Measurements from ENCODE around the gene NFATC2. TPM values are rescaled to one million over a fixed set of nuclear protein-coding genes. Genes with fewer than 3 reads are reported as not detected.

NFATC2 gene
- total and polyA plus RNA-seq, 8 donors, result 1.5 to 8.3 (median 4.3) TPM

- H3K27ac ChIP-seq, result no peak overlapping the region
- FAIRE-seq, result no peak
- ATAC-seq, result peak; percentile 58 to 74 (median 61)
- H3K36me3 ChIP-seq, result no peaks in the 10 kb centered on the region
- DNase-seq, result peak in 5 of 6 donors; percentile 31 to 58 (median 41)
- intact Hi-C loops (cut with DNase I), result no loop called here
- peak overlapping the region in 1 of 4 donors; percentile 29 for H3K4me3 ChIP-seq
- WGBS, 2 donors, result 31% methylated on average over 15 of the region's 15 CpGs
- H3K4me1 ChIP-seq, result peaks cover 7 to 31% (median 23%) of the 10 kb centered on the region in 3 donors
- TF ChIP-seq CTCF (IDR thresholded peaks at IDR 0.05), result no peak
- peaks cover 0 to 10% (median 2%) of the 10 kb centered on the region in 4 donors for H3K27me3 ChIP-seq
- no peaks in the 10 kb centered on the region for H3K9me3 ChIP-seq
Measured at GRCh38 chr20:51563486-51564332, 21.2 kb upstream of the NFATC2 start.

- no peaks in the 10 kb centered on the region for H3K36me3 ChIP-seq
- no peak for TF ChIP-seq CTCF (IDR thresholded peaks at IDR 0.05)
- FAIRE-seq (no peak), ATAC-seq (peak in 2 of 4 donors; percentile 3 to 7), DNase-seq (peak in 3 of 6 donors; percentile 30 to 71 (median 55))
- no peaks in the 10 kb centered on the region for H3K9me3 ChIP-seq
- H3K27me3 ChIP-seq, result peaks cover 0 to 10% (median 2%) of the 10 kb centered on the region in 4 donors
- intact Hi-C loops (cut with DNase I), result no loop called here
- H3K4me3 ChIP-seq, result peak overlapping the region in 2 of 4 donors; percentile 29 to 47
- peaks cover 7 to 31% (median 23%) of the 10 kb centered on the region in 3 donors for H3K4me1 ChIP-seq
- WGBS, 2 donors, result 2 to 3% methylated on average over 9 of the region's 9 CpGs
- H3K27ac ChIP-seq, result peak overlapping the region in 2 of 4 donors; percentile 48 to 57
Measured at GRCh38 chr20:51563174-51563485, 20.6 kb upstream of the NFATC2 start.

- H3K4me1 ChIP-seq, result peaks cover 7 to 31% (median 23%) of the 10 kb centered on the region in 3 donors
- peak overlapping the region in 3 of 4 donors; percentile 4 to 47 (median 29) for H3K4me3 ChIP-seq
- DNase-seq, result peak; percentile 64 to 78 (median 72)
- no peak for TF ChIP-seq CTCF (IDR thresholded peaks at IDR 0.05)
- FAIRE-seq, result no peak
- 0 to 1% methylated on average over 66 to 76 of the region's 76 CpGs for WGBS, 2 donors
- intact Hi-C loops (cut with DNase I), result no loop called here
- H3K27ac ChIP-seq, result peak overlapping the region in 2 of 4 donors; percentile 48 to 57
- ATAC-seq, result peak; percentile 77 to 84 (median 78)
- peaks cover 0 to 10% (median 2%) of the 10 kb centered on the region in 4 donors for H3K27me3 ChIP-seq
- H3K9me3 ChIP-seq, result no peaks in the 10 kb centered on the region
- no peaks in the 10 kb centered on the region for H3K36me3 ChIP-seq
Measured at GRCh38 chr20:51562332-51563173, 20.0 kb upstream of the NFATC2 start.

- H3K27me3 ChIP-seq, result peaks cover 0 to 10% (median 0%) of the 10 kb centered on the region in 4 donors
- no peaks in the 10 kb centered on the region for H3K9me3 ChIP-seq
- no peak for TF ChIP-seq CTCF (IDR thresholded peaks at IDR 0.05)
- DNase-seq (no peak), FAIRE-seq (no peak), ATAC-seq (no peak)
- 2 to 3% methylated on average over 10 of the region's 10 CpGs for WGBS, 2 donors
- no peaks in the 10 kb centered on the region for H3K36me3 ChIP-seq
- peaks cover 7 to 31% (median 23%) of the 10 kb centered on the region in 3 donors for H3K4me1 ChIP-seq
- intact Hi-C loops (cut with DNase I), result no loop called here
- peak overlapping the region in 2 of 4 donors; percentile 48 to 57 for H3K27ac ChIP-seq
- peak overlapping the region in 3 of 4 donors; percentile 4 to 47 (median 29) for H3K4me3 ChIP-seq
Measured at GRCh38 chr20:51562027-51562331, 19.5 kb upstream of the NFATC2 start.

All from pancreas (tissue), 10 donors.